K562 (cell line): ENCODE measurements around the gene ZNF862. TPM values are rescaled to one million over a fixed set of nuclear protein-coding genes. Genes with fewer than 3 reads are reported as not detected.

Experiments used
- ARNT ChIP-seq, 2 experiments: fragments of 450-650 bp; IDR thresholded peaks; 2 replicates each; pipeline ENCODE4 v1.6.1; 2016; ENCODE audit warnings: mild to moderate bottlenecking in 1 of 2
- ATF1 ChIP-seq, 2 experiments: fragments of 450-650 bp in 1 of 2; IDR thresholded peaks; 2 replicates each; pipeline ENCODE4 v1.6.1; 2016; ENCODE audit warnings: missing compliant biosample characterization in 1 of 2, missing genetic modification characterization in 1 of 2
- BCL6 ChIP-seq: fragments of 250-450 bp; sonication (Bioruptor Pico); IDR thresholded peaks from 2 replicates; pipeline ENCODE4 v1.4.0; 2020
- CBFA2T3 ChIP-seq: fragments of 450-650 bp; IDR thresholded peaks from 2 replicates; pipeline ENCODE4 v1.6.1; 2017
- CBX3 ChIP-seq, 2 experiments: IDR thresholded peaks; 1 replicate in 1 of 2; 2 replicates in 1 of 2; pipeline ENCODE4 v1.6.1; 2012; ENCODE audit warnings: inconsistent platforms in 2 of 2, low read length in 2 of 2, borderline replicate concordance in 1 of 2, control low read depth in 1 of 2
- CHD4 ChIP-seq: fragments of 200-600 bp; sonication (generic); IDR thresholded peaks from 3 replicates; pipeline ENCODE4 v1.6.1; 2012; ENCODE audit warnings: low read depth, mild to moderate bottlenecking, mixed read lengths, low read length, inconsistent platforms; ENCODE audit not compliant: insufficient read depth, insufficient replicate concordance, poor library complexity, severe bottlenecking
- CTBP1 ChIP-seq: fragments of 450-650 bp; IDR thresholded peaks from 2 replicates; pipeline ENCODE4 v1.6.1; 2016; ENCODE audit warnings: borderline replicate concordance
- CTCF ChIP-seq, 3 experiments: IDR thresholded peaks in 2 of 3; conservative IDR thresholded peaks in 1 of 3; 2 replicates each; pipeline ENCODE4 v1.5.1; 2011 to 2012; ENCODE audit warnings: low read length in 3 of 3, mild to moderate bottlenecking in 3 of 3, control low read depth in 2 of 3, improper control_type of control experiment in 1 of 3, inconsistent platforms in 1 of 3, low read depth in 1 of 3, mixed read lengths in 1 of 3, moderate library complexity in 1 of 3; ENCODE audit not compliant: insufficient read depth in 2 of 3
- ERF ChIP-seq: fragments of 450-650 bp; formaldehyde crosslinking; IDR thresholded peaks from 2 replicates; pipeline ENCODE4 v1.4.0; 2020; ENCODE audit warnings: mild to moderate bottlenecking, mixed read lengths
- GMEB1 ChIP-seq: fragments of 250-450 bp; sonication (Bioruptor Pico); IDR thresholded peaks from 2 replicates; pipeline ENCODE4 v1.4.0; 2020; ENCODE audit warnings: mild to moderate bottlenecking
- HDAC8 ChIP-seq: fragments of 450-650 bp; IDR thresholded peaks from 2 replicates; pipeline ENCODE4 v1.6.1; 2016; ENCODE audit warnings: mild to moderate bottlenecking, missing genetic modification characterization, moderate library complexity, missing compliant biosample characterization
- HMGN3 ChIP-seq: IDR thresholded peaks from 2 replicates; pipeline ENCODE4 v1.6.1; 2011; ENCODE audit warnings: borderline replicate concordance, low read depth, mild to moderate bottlenecking, mixed read lengths, low read length; ENCODE audit not compliant: insufficient read length; ENCODE audit errors: extremely low read depth
- MEF2A ChIP-seq: IDR thresholded peaks from 2 replicates; pipeline ENCODE4 v1.6.1; 2011; ENCODE audit warnings: low read depth, mild to moderate bottlenecking, low read length, moderate library complexity; ENCODE audit not compliant: control insufficient read depth
- NFIX ChIP-seq: fragments of 250-450 bp; sonication (Bioruptor Pico); IDR thresholded peaks from 2 replicates; pipeline ENCODE4 v1.4.0; 2020; ENCODE audit warnings: low read depth, mild to moderate bottlenecking, moderate library complexity
- RBM39 ChIP-seq: fragments of 200-400 bp; formaldehyde crosslinking; optimal IDR thresholded peaks from 2 replicates; pipeline ENCODE3; 2018; ENCODE audit warnings: low read depth, low read length
- SREBF2 ChIP-seq: sonication (generic); formaldehyde crosslinking; IDR thresholded peaks from 2 replicates; pipeline ENCODE4 v1.4.0; 2020; ENCODE audit warnings: mild to moderate bottlenecking, missing genetic modification reagents
- ZNF592 ChIP-seq: fragments of 450-650 bp; IDR thresholded peaks from 2 replicates; pipeline ENCODE4 v1.6.1; 2017; ENCODE audit warnings: antibody characterized with exemption, mild to moderate bottlenecking
- ZNF707 ChIP-seq: fragments of 250-450 bp; sonication (Bioruptor Pico); conservative IDR thresholded peaks from 2 replicates; pipeline ENCODE4 v1.8.0; 2022; ENCODE audit warnings: inconsistent platforms, mild to moderate bottlenecking, moderate library complexity
- ZNF717 ChIP-seq: fragments of 250-450 bp; sonication (Bioruptor Pico); IDR thresholded peaks from 2 replicates; pipeline ENCODE4 v1.5.0; 2021
- ZNF830 ChIP-seq: fragments of 250-450 bp; sonication (Bioruptor Pico); IDR thresholded peaks from 2 replicates; pipeline ENCODE4 v1.5.0; 2021; ENCODE audit warnings: mild to moderate bottlenecking
- ZZZ3 ChIP-seq: fragments of 450-650 bp; IDR thresholded peaks from 2 replicates; pipeline ENCODE4 v1.6.1; 2016; ENCODE audit warnings: antibody characterized with exemption, mild to moderate bottlenecking, moderate library complexity
- polyA plus RNA-seq, 8 experiments: library from polyadenylated mRNA; depleted of rRNA in 4 of 8; stranded (reverse) in 5 of 8; unstranded in 3 of 8; fragments of >200 nt; fragmentation: Nextera tagmentation in 2 of 8; fragmentation: Illumina TruSeq in 1 of 8; extraction: Ambion mirVana in 2 of 8; extraction: Trizol in 1 of 8; gene quantifications; 2 replicates each; pipeline versions ENCODE4 v1.2.1 to v1.2.3, GENCODE V29; 2011 to 2014; ENCODE audit warnings: inconsistent platforms in 1 of 8, missing spikeins in 1 of 8
- total RNA-seq, 7 experiments: library from RNA; depleted of rRNA in 6 of 7; stranded (reverse); fragments of >200 nt in 6 of 7; fragmentation: Illumina TruSeq in 2 of 7; extraction: Trizol in 2 of 7; gene quantifications; 2 replicates each; pipeline versions ENCODE4 v1.2.1 to v1.2.3, GENCODE V29; 2011 to 2021; ENCODE audit warnings: low replicate concordance in 1 of 7

The ZNF862 gene
- total and polyA plus RNA-seq, 9 of the 15 experiments (the other 6 are each of a cell fraction or from before 2014, with no cell fraction given), result 1.1 to 3.9 (median 2.6) TPM

DNA sequence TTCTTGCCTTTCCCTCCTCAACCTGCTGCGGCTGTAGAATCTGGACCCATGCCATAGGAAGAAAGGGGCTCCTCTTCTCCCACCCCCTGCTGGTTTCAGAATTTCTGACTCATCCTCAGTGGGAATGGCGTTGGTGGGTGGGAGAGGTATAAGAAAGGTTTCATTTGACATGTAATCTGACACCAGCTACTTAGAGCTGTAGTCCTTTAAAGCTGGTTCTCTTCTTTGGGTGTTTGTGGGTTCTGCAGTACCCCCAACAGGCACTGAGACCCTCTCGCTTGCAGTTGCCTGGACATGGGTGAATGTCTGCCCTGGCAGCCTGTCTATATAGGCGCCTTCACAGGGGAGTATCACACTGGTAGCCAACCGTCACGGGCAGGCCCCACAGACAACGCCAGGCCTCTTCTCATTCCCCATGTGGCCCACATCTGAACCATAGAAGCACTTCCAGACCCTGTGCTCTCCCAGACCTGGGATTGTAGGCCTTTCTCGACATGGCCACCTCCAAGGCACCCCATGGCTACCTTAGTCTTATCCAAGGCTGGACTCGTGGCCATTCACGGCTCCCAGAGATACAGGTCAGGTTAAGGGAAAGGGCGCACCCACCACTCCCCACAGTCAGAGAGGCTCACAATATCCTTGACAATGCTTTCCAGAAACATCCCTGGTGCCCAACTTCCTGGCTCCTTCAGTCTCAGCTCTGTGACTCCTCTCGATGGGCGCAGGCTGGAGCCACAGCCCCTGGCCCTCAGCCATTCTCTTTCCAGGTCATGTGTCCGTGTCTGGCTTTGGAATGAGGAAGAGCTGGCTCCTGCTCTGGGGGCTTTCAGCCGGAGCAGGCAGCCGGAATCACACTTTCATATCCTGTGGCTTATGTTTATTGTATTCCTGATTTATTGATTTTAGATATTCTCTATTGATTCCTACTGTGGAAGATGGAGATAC, 17.5 kb downstream of the ZNF862 start (continued):
- TF ChIP-seq CTCF (IDR thresholded peaks at IDR 0.05 in 2 of 3, conservative IDR thresholded peaks at IDR 0.05 in 1 of 3; ENCODE audit: insufficient read depth in 2 of 3, low read depth in 1 of 3, low read length in 3 of 3) (0 out of 6 replicates have a peak, but pooled peaks of 1 of the 3 experiments have one; percentile 9), CBX3 (IDR thresholded peaks at IDR 0.05; ENCODE audit: borderline replicate concordance in 1 of 2, low read length in 2 of 2) (no peak), ZZZ3 (no peak), GMEB1 (CRISPR knock-in tag) (no peak), MEF2A (no peak), ZNF830 (CRISPR knock-in tag) (no peak), NFIX (CRISPR knock-in tag) (no peak), RBM39 (no peak), HDAC8 (tag) (no peak), CHD4 (no peak), ERF (CRISPR knock-in tag) (no peak), CBFA2T3 (no peak), ZNF592 (no peak), ZNF717 (no peak), BCL6 (no peak), HMGN3 (no peak), SREBF2 (no peak), ATF1 (CRISPR knock-in tag; IDR thresholded peaks at IDR 0.05) (no peak), ATF1 (tag; IDR thresholded peaks at IDR 0.05) (no peak), ZNF707 (no peak), ARNT (IDR thresholded peaks at IDR 0.05) (no peak), CTBP1 (no peak)
